ENCODE measurements around the gene GALNTL6. TPM values are rescaled to one million over a fixed set of nuclear protein-coding genes. Genes with fewer than 3 reads are reported as not detected.

GALNTL6 gene
- total RNA-seq, 4 donors from 2014 or later, result not detected

GRCh38 chr4:172660251-172660650 lies 847.0 kb downstream of the GALNTL6 start:
- no peak for TF ChIP-seq CTCF (IDR thresholded peaks at IDR 0.05; ENCODE audit: low read depth)

- no peak for TF ChIP-seq CTCF (IDR thresholded peaks at IDR 0.05; ENCODE audit: low read depth)
Observed at GRCh38 chr4:172662113-172662512, 848.9 kb downstream of the GALNTL6 start.

GRCh38 chr4:172666711-172667368 lies 853.6 kb downstream of the GALNTL6 start:
- no peak for TF ChIP-seq CTCF (IDR thresholded peaks at IDR 0.05; ENCODE audit: low read depth)

- no peak for TF ChIP-seq CTCF (IDR thresholded peaks at IDR 0.05; ENCODE audit: low read depth)
Observed at GRCh38 chr4:172674811-172675210, 861.6 kb downstream of the GALNTL6 start.

- TF ChIP-seq CTCF (IDR thresholded peaks at IDR 0.05; ENCODE audit: low read depth), result no peak
Observed at GRCh38 chr4:172675232-172675631, 862.0 kb downstream of the GALNTL6 start.

- no peak for TF ChIP-seq CTCF (IDR thresholded peaks at IDR 0.05; ENCODE audit: low read depth)
Observed at GRCh38 chr4:172680691-172681090, 867.5 kb downstream of the GALNTL6 start.

GRCh38 chr4:172683021-172683420 lies 869.8 kb downstream of the GALNTL6 start:
- TF ChIP-seq CTCF (IDR thresholded peaks at IDR 0.05; ENCODE audit: low read depth), result no peak
